Stimulated activated CD8-positive, alpha-beta memory T cell treated with anti-CD3 and anti-CD28 coated beads, Interleukin-4, amount 100 ng/mL, for 24 hours (primary cell): ENCODE results near the gene SPEM2.
A peak's percentile ranks its signal among the peaks of the same experiment; 100 is the strongest.

ENCODE experiments used
- DNase-seq: peaks from one replicate; pipeline ENCODE4 v3.0.0-alpha.2; 2020; ENCODE audit warnings: low read depth

SPEM2 gene

GRCh38 chr17:7425316-7425715, at the start of gene SPEM2:
TSS of gene SPEM2 (plus strand) at chr17:7425616. CDS start at chr17:7425689, 73 bp downstream.
- no peak for DNase-seq

GRCh38 chr17:7379134-7379533, 46.3 kb upstream of the SPEM2 start:
- no peak for DNase-seq

GRCh38 chr17:7380321-7380720, 45.1 kb upstream of the SPEM2 start:
- DNase-seq, result no peak

GRCh38 chr17:7380855-7381683, 44.3 kb upstream of the SPEM2 start, which contains the start of gene TNK1:
TSS of gene TNK1 (plus strand) at chr17:7381089. CDS start at chr17:7382927, 1,838 bp downstream.
- no peak for DNase-seq

GRCh38 chr17:7382901-7383300, 42.5 kb upstream of the SPEM2 start:
- no peak for DNase-seq

- no peak for DNase-seq
These were observed 42.1 kb upstream of the SPEM2 start for GRCh38 chr17:7383371-7383741.

- DNase-seq, result peak; percentile 61
These were observed 41.5 kb upstream of the SPEM2 start for GRCh38 chr17:7383742-7384488.

- no peak for DNase-seq
These were observed 40.8 kb upstream of the SPEM2 start for GRCh38 chr17:7384489-7385081.

- DNase-seq, result no peak
These were observed 36.6 kb upstream of the SPEM2 start for GRCh38 chr17:7388856-7389255.

GRCh38 chr17:7389924-7390910, 35.2 kb upstream of the SPEM2 start:
- DNase-seq, result no peak

- DNase-seq, result no peak
These were observed 34.1 kb upstream of the SPEM2 start for GRCh38 chr17:7391307-7391706.

GRCh38 chr17:7392696-7393612, 32.5 kb upstream of the SPEM2 start:
- no peak for DNase-seq

GRCh38 chr17:7393613-7394451, 31.6 kb upstream of the SPEM2 start:
- DNase-seq, result peak; percentile 42

- peak; percentile 77 for DNase-seq
These were observed 30.8 kb upstream of the SPEM2 start, which contains the start of gene PLSCR3 for GRCh38 chr17:7394452-7395191. TSS of gene PLSCR3 (minus strand) at chr17:7394525. CDS start at chr17:7394110, 415 bp downstream.

- no peak for DNase-seq
These were observed 29.3 kb upstream of the SPEM2 start for GRCh38 chr17:7396147-7396546.

- no peak for DNase-seq
These were observed 26.8 kb upstream of the SPEM2 start for GRCh38 chr17:7398612-7399011.

GRCh38 chr17:7403043-7403726, 22.2 kb upstream of the SPEM2 start:
- DNase-seq, result no peak

GRCh38 chr17:7403727-7403976, 21.8 kb upstream of the SPEM2 start:
- no peak for DNase-seq
